Omental fat pad (tissue), 4 donors: ENCODE data around the gene PPP1R12A. TPM values are rescaled to one million over a fixed set of nuclear protein-coding genes. Genes with fewer than 3 reads are reported as not detected.

Experiments used
- small RNA-seq: library from RNA; depleted of rRNA; stranded (forward); fragments of <200 nt; gene quantifications from one replicate; pipeline ENCODE3, GENCODE V24; 2016
- total RNA-seq, 4 donors: library from RNA; depleted of rRNA; stranded (reverse); fragments of >200 nt; gene quantifications; one replicate each; pipeline ENCODE4 v1.1.0, GENCODE V29; 2016

Gene PPP1R12A
- total RNA-seq, 4 donors from 2014 or later, result 49.3 to 153 (median 78.0) TPM

Small RNA genes within 50 kb of the gene (small RNA-seq; reads per million reads assigned to genes)
- not detected for gene RNA5SP363

Other genes with a start within 250 kb of the PPP1R12A start
- 10 to 100 TPM; 28.6 to 48.0 (median 36.4) TPM for gene PAWR, start 244.1 kb downstream of the PPP1R12A start, total RNA-seq
- under 1 TPM; 0.19 to 0.63 (median 0.37) TPM for gene OTOGL, start 164.4 kb upstream of the PPP1R12A start, total RNA-seq